SK-N-SH treated with all-trans-retinoic acid at 6 μM for 48 hours (cell line): ENCODE results near the gene MMP13.

Experiments used
- BACH2 ChIP-seq: fragments of 250-450 bp; sonication (Bioruptor Pico); IDR thresholded peaks from 2 replicates; pipeline ENCODE4 v1.9.0; 2021; ENCODE audit warnings: mild to moderate bottlenecking, borderline replicate concordance
- CSRNP3 ChIP-seq: fragments of 250-450 bp; sonication (Bioruptor Pico); IDR thresholded peaks from 2 replicates; pipeline ENCODE4 v1.5.1; 2021; ENCODE audit warnings: mild to moderate bottlenecking, moderate library complexity
- ESRRG ChIP-seq: fragments of 250-450 bp; sonication (Bioruptor Pico); IDR thresholded peaks from 2 replicates; pipeline ENCODE4 v1.6.1; 2021; ENCODE audit warnings: mild to moderate bottlenecking
- ISL1 ChIP-seq: fragments of 250-450 bp; sonication (Bioruptor Pico); IDR thresholded peaks from 2 replicates; pipeline ENCODE4 v2.1.2; 2022; ENCODE audit warnings: mild to moderate bottlenecking, moderate library complexity
- PPARA ChIP-seq: fragments of 250-450 bp; sonication (Bioruptor Pico); IDR thresholded peaks from 2 replicates; pipeline ENCODE4 v1.5.0; 2020; ENCODE audit warnings: mild to moderate bottlenecking, borderline replicate concordance
- SNAI2 ChIP-seq: fragments of 250-450 bp; sonication (Bioruptor Pico); IDR thresholded peaks from 2 replicates; pipeline ENCODE4 v1.5.0; 2020; ENCODE audit warnings: mild to moderate bottlenecking, moderate library complexity
- TOX ChIP-seq: fragments of 250-450 bp; sonication (Bioruptor Pico); IDR thresholded peaks from 2 replicates; pipeline ENCODE4 v1.8.0; 2021; ENCODE audit warnings: mild to moderate bottlenecking, moderate library complexity, borderline replicate concordance
- ZC3H10 ChIP-seq: fragments of 250-450 bp; sonication (Bioruptor Pico); IDR thresholded peaks from 2 replicates; pipeline ENCODE4 v1.5.1; 2021; ENCODE audit warnings: mild to moderate bottlenecking, moderate library complexity
- ZFP3 ChIP-seq: fragments of 250-450 bp; sonication (Bioruptor Pico); IDR thresholded peaks from 2 replicates; pipeline ENCODE4 v1.5.0; 2020; ENCODE audit warnings: mild to moderate bottlenecking, moderate library complexity
- TF ChIP-seq, protein P1 (sequence below): fragments of 250-450 bp; sonication (Bioruptor Pico); IDR thresholded peaks from 2 replicates; pipeline ENCODE4 v1.8.0; 2020; ENCODE audit warnings: mild to moderate bottlenecking, moderate library complexity, borderline replicate concordance
- TF ChIP-seq, protein P2 (sequence below): fragments of 250-450 bp; sonication (Bioruptor Pico); IDR thresholded peaks from 2 replicates; pipeline ENCODE4 v1.5.1; 2020; ENCODE audit warnings: low read depth, mild to moderate bottlenecking, moderate library complexity

- TF ChIP-seq ZFP3 (no peak), ZC3H10 (CRISPR knock-in tag) (no peak), PPARA (CRISPR knock-in tag) (no peak), TOX (CRISPR knock-in tag) (no peak), ESRRG (no peak), SNAI2 (CRISPR knock-in tag) (no peak), BACH2 (CRISPR knock-in tag) (no peak), ISL1 (CRISPR knock-in tag) (no peak), CSRNP3 (CRISPR knock-in tag) (no peak)
- TF ChIP-seq, protein P1, sequence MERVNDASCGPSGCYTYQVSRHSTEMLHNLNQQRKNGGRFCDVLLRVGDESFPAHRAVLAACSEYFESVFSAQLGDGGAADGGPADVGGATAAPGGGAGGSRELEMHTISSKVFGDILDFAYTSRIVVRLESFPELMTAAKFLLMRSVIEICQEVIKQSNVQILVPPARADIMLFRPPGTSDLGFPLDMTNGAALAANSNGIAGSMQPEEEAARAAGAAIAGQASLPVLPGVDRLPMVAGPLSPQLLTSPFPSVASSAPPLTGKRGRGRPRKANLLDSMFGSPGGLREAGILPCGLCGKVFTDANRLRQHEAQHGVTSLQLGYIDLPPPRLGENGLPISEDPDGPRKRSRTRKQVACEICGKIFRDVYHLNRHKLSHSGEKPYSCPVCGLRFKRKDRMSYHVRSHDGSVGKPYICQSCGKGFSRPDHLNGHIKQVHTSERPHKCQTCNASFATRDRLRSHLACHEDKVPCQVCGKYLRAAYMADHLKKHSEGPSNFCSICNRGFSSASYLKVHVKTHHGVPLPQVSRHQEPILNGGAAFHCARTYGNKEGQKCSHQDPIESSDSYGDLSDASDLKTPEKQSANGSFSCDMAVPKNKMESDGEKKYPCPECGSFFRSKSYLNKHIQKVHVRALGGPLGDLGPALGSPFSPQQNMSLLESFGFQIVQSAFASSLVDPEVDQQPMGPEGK (CRISPR knock-in tag): no peak
- TF ChIP-seq, protein P2, sequence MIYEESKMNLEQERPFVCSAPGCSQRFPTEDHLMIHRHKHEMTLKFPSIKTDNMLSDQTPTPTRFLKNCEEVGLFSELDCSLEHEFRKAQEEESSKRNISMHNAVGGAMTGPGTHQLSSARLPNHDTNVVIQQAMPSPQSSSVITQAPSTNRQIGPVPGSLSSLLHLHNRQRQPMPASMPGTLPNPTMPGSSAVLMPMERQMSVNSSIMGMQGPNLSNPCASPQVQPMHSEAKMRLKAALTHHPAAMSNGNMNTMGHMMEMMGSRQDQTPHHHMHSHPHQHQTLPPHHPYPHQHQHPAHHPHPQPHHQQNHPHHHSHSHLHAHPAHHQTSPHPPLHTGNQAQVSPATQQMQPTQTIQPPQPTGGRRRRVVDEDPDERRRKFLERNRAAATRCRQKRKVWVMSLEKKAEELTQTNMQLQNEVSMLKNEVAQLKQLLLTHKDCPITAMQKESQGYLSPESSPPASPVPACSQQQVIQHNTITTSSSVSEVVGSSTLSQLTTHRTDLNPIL: no peak
Observed at GRCh38 chr11:102933627-102934026, 21.9 kb downstream of the MMP13 start.
